ENCODE data around the gene C1QTNF9. TPM values are rescaled to one million over a fixed set of nuclear protein-coding genes. Genes with fewer than 3 reads are reported as not detected.

Gene C1QTNF9
- total and polyA plus RNA-seq, 2 of the 8 experiments (the other 6 are each of a cell fraction or from before 2014, with no cell fraction given): not detected

GRCh38 chr13:24290280-24290932 lies 19.0 kb upstream of the C1QTNF9 start:
- DNase-seq (ENCODE audit: low read depth in 1 of 2, low spot score in 2 of 2): no peak
- H2BK120ac ChIP-seq (replicated peaks; ENCODE audit: low read depth, low read length): no peak overlapping the region
- no peak overlapping the region for H3K27ac ChIP-seq (ENCODE audit: low read depth, low read length)
- H4K91ac ChIP-seq (replicated peaks; ENCODE audit: insufficient read length, low read length): no peak overlapping the region
- POLR2A ChIA-PET (ENCODE audit: partially characterized antibody): interaction anchor here (0.6 kb wide), 1 partner anchor 196 kb away, joined by 3 read pairs; no protein-coding TSS in a partner anchor
- no peak overlapping the region for H3K4me2 ChIP-seq (ENCODE audit: insufficient read depth in 1 of 2, low read depth in 2 of 2, low read length in 2 of 2)
- no peak overlapping the region for H3K9ac ChIP-seq (replicated peaks in 1 of 4; ENCODE audit: extremely low read depth in 1 of 4, low read depth in 3 of 4, low read length in 3 of 4)
- H2AFZ ChIP-seq (ENCODE audit: low read length): no peak overlapping the region
- H3K4me3 ChIP-seq (ENCODE audit: extremely low read depth in 1 of 4, insufficient read depth in 2 of 4, low read depth in 3 of 4, low read length in 4 of 4): no peak overlapping the region
- CTCF ChIA-PET (ENCODE audit: partially characterized antibody): interaction anchor here (1.0 to 2.2 kb wide), 2 partner anchors 21 to 59 kb away, joined by 5 to 8 read pairs; no protein-coding TSS in a partner anchor
- peaks cover 0 to 2% of the 10 kb centered on the region in 2 experiments for H4K20me1 ChIP-seq (replicated peaks in 1 of 2; ENCODE audit: control insufficient read depth in 1 of 2, insufficient read depth in 2 of 2, low read length in 2 of 2)
- no peak overlapping the region for H3K56ac ChIP-seq (replicated peaks; ENCODE audit: insufficient read length, low read depth, low read length)
- no peak overlapping the region for H3K14ac ChIP-seq (ENCODE audit: insufficient read length)
- H2BK20ac ChIP-seq (ENCODE audit: low read length): no peak overlapping the region
- H2BK12ac ChIP-seq (ENCODE audit: low read depth, low read length): no peak overlapping the region
- no peak overlapping the region for H3K18ac ChIP-seq (ENCODE audit: extremely low read depth, low read length)
- H2BK15ac ChIP-seq (ENCODE audit: low read length): no peak overlapping the region
- H3K9me3 ChIP-seq (ENCODE audit: insufficient read depth in 2 of 2, low read depth in 1 of 2, low read length in 1 of 2): no peaks in the 10 kb centered on the region
- 88% methylated on average over 20 of the region's 20 CpGs; no CpG with 5 or more reads in 1 of the 2 experiments for WGBS, 2 experiments (ENCODE audit: extremely low coverage in 1 of 2, insufficient coverage in 1 of 2, insufficient read length in 1 of 2, insufficient replicate concordance in 2 of 2, low coverage in 1 of 2, low lambda C conversion rate in 2 of 2, missing lambda C conversion rate in 1 of 2)
- no peaks in the 10 kb centered on the region for H3K4me1 ChIP-seq (replicated peaks in 1 of 4; ENCODE audit: control insufficient read depth in 3 of 4, insufficient read depth in 4 of 4, low read length in 3 of 4)
- FAIRE-seq: no peak
- no peak overlapping the region for H2BK5ac ChIP-seq (ENCODE audit: low read depth, low read length)
- H3K36me3 ChIP-seq (ENCODE audit: control insufficient read depth in 2 of 4, insufficient read depth in 4 of 4, low read length in 3 of 4): peaks cover 0 to 12% (median 3%) of the 10 kb centered on the region in 4 experiments; a peak in 3 of 8 replicates
- H2AK5ac ChIP-seq (ENCODE audit: low read depth, low read length): no peak overlapping the region
- no peak overlapping the region for H4K5ac ChIP-seq (ENCODE audit: insufficient read length, low read depth, low read length)
- no peak overlapping the region for H4K8ac ChIP-seq (ENCODE audit: extremely low read depth, insufficient read depth, low read length)
- H3K23me2 ChIP-seq (ENCODE audit: low read depth, low read length): no peaks in the 10 kb centered on the region
- H3K79me1 ChIP-seq (ENCODE audit: low read depth, low read length): peaks cover 2% of the 10 kb centered on the region; the same call in 1 of the 2 replicates
- no peak overlapping the region for H3K23ac ChIP-seq (ENCODE audit: insufficient read length)
- no peak overlapping the region for H3K4ac ChIP-seq (replicated peaks; ENCODE audit: insufficient read length, low read depth, low read length)
- no peaks in the 10 kb centered on the region for H3K79me2 ChIP-seq (ENCODE audit: control insufficient read depth in 1 of 2, insufficient read depth in 2 of 2, low read length in 2 of 2)
- H3K27me3 ChIP-seq (replicated peaks in 1 of 4; ENCODE audit: control insufficient read depth in 3 of 4, extremely low read depth in 1 of 4, insufficient read depth in 3 of 4, low read length in 3 of 4): no peaks in the 10 kb centered on the region
- TF ChIP-seq BCL11A (IDR thresholded peaks at IDR 0.05; ENCODE audit: low read depth in 2 of 2, low read length in 2 of 2) (no peak), CHD2 (IDR thresholded peaks at IDR 0.05; ENCODE audit: low read length) (no peak), POU5F1 (IDR thresholded peaks at IDR 0.05; ENCODE audit: low read depth, low read length) (no peak), RFX5 (IDR thresholded peaks at IDR 0.05; ENCODE audit: borderline replicate concordance, low read depth, low read length) (no peak), RXRA (IDR thresholded peaks at IDR 0.05; ENCODE audit: insufficient read depth, low read depth, low read length) (no peak), MAFK (IDR thresholded peaks at IDR 0.05; ENCODE audit: low read depth, low read length) (no peak), SIRT6 (IDR thresholded peaks at IDR 0.05; ENCODE audit: low read length) (no peak), HDAC6 (IDR thresholded peaks at IDR 0.05; ENCODE audit: low read depth, low read length) (no peak), SP4 (IDR thresholded peaks at IDR 0.05; ENCODE audit: low read length) (no peak), YY1 (IDR thresholded peaks at IDR 0.05; ENCODE audit: low read depth, low read length) (no peak), EP300 (IDR thresholded peaks at IDR 0.05; ENCODE audit: borderline replicate concordance in 1 of 2, low read depth in 2 of 2, low read length in 2 of 2) (no peak), E2F6 (IDR thresholded peaks at IDR 0.05) (no peak), BACH1 (IDR thresholded peaks at IDR 0.05; ENCODE audit: low read length) (no peak)
